Hematopoietic multipotent progenitor cell treated with erythropoietin and hydrocortisone succinate and interleukin-3 and kit ligand, for 15 days (in vitro differentiated cells): Measurements from ENCODE around the gene HOXB7.
A peak's percentile ranks its signal among the peaks of the same experiment; 100 is the strongest.

Source experiments
- DNase-seq: peaks from one replicate; pipeline ENCODE4 v3.0.0-alpha.2; 2015; ENCODE audit warnings: low spot score

Gene HOXB7

DNA sequence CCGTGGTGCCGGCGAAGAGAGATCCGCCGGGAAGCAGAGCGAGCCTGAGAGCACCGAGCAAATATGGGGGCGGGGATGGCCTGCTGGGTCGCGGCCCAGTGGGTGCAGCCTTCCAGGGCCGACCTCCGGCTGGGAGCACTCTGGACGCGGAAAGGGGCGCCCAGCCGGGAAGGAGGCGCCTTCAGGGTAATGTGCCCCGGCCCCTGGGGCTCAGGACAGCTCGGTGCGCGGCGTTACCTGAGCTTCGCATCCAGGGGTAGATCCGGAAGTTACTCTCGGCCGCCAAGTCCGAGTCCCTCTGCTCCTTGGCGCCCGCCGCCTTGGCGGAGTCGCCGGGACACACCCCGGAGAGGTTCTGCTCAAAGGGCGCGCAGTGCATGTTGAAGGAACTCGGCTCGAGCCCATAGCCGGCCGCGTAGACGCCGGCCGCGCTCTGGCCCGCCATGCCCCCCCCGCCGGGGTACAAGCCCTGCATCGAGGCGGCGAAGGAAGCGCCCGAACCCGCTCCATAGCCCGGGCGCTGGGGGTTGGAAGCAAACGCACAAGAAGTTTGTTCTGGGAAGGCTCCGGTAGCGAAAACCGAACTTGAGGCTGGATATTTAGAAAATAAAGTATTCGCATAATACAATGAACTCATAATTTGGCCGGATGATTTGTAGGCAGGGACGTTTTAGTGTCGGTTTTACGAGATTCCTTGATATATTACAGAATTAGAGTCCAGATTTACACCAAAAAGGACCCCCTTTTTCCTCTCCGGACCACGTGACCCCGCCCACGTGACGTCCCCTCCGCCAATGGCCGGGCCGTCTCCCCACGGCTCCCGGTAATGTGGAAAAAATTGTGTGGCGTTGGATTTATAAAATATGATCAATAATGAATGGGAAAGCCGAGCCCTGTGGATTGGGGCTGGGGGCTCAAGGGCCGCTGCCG, at the start of gene HOXB7:
Gene HOXB7, minus strand, starts transcription at position 736 of the 930 bp plus-strand sequence. Its CDS starts 99 bp downstream, at position 637.
- DNase-seq: peak; percentile 35

DNA sequence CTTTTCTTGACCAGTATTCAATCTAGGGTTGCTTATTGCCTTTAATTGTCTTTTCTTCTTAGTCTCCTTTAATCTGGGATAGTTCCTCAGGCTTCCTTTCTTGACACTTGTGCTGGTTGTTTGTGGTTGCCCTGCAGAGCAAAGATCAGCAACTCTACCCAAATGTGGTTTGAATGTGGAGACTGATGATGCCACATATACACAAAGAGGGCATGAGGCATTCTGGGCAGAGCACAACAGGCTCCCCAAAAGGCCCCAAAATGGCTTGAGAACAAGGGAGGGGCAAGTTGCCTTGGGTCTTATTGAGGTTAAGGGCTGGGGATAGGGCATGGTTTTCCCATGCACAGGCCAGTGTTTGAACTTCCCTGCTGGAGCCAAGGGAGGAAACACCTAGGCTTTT, 45.1 kb upstream of the HOXB7 start:
- no peak for DNase-seq

DNA sequence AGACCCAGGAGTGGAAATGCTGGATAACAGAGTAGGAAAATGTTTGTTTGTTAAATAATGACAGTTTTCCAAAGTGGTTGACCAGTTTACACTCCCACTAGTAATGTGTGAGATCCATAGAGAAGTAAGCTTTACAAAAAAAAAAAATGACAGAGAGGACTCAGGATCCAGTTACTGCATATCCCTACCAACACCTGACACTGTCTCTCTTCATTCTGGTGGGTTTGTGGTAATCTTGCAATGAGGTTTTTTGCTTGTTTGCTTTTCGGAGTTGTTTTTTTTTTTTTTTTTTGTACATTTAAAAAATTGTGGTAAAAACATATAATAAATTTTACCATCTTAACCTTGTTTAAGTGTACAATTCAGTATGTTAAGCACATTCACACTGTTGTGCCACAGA, 38.9 kb upstream of the HOXB7 start:
- DNase-seq: no peak

DNA sequence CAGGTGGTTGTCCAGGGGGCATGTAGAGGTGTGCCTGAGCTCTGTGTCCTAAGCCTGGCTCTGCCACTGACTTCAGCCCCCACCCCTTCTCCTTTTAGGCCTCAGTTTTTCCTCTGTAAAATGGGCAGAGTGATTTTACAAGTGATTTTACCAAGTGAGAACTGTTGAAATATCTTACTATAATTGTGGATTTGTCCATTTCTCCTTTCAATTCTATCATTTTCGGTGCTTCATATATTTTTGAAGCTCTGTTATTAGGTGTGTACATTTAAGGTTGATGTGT, 37.1 kb upstream of the HOXB7 start:
- DNase-seq: no peak

DNA sequence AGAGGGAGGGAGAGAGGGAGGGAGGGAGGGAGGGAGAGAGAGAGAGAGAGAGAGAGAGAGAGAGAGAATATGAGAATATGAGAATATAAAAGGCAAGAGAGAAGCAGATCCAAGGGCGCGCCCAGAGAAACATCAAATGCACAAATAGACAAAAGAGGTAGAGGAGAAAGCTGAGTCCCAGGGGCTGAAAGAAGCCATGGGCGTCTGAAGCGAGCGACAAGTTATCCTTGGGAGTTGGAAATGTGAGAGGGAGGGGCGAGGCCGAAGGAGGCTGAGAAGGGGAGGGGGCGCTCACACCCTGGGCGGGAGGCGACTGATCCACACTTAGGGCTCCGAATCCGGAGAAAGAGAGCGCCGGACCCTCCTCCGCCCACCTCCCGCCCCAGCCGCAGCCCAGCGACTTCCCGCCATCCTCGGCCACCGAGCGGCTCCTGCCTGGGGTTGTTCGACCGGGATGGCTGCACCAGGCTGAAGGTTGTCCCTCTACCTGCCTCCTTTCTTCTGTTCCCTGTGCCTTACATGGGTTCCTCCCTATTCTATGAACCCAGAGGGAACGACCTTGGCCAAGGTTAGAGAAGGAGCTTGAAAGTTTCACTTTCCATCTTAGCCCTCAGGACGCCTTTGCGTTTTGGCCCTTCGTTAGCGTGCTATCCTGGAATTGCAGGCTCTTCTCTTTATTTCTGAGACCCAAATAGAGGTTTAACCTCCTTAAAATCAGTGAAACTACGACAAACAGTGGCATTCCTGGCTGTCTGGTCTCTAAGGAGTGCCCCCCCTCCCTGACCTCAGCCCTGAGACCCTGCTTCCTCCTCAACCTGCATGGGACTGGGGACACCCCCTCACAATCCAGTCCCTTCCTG, 36.5 kb upstream of the HOXB7 start:
- DNase-seq: no peak

DNA sequence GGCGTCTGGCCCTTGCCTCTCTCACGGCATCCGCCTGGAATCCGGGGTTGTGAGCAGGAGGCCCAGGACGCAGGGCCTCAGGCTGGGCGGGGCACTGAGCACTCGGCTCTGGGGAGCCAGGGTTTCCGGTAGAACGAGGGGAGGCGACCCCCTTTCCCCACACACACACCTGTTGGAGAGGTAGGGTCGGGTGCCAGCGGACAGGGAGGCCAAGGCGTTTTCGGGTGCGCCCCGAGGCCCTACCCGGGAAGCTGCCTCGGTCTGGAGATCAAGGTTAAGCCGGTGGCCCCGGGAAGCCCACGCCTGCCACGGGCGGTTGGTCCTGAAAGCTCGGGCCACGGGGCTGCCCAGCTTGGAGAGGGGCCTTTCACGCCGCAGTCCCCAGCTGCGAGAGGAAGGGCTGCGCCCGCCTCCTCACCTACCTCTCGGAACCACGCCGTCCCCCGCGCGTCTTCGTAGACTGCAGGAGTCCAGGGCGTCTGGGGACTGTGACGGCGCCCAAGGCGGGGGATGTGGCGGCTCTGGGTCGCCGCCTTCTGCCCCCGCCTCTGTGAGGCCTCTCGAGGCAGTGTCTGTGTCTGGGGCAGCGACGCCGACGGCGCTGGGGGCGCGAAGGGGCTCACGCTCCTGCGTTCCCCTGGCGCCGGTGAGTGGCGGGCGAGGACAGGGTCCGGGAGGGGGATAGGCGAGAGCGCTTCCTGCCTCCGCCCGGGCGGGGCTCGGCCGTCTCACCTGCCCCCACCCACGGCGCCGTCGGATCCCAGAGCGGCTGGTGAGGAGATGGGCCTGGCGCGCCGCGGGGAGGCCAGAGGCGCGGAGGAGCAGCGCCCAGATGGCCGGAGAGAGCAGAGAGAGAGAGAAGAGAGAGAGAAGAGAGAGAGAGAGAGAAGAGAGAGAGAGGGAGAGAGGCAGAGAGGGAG, 35.6 kb upstream of the HOXB7 start:
- DNase-seq: no peak

DNA sequence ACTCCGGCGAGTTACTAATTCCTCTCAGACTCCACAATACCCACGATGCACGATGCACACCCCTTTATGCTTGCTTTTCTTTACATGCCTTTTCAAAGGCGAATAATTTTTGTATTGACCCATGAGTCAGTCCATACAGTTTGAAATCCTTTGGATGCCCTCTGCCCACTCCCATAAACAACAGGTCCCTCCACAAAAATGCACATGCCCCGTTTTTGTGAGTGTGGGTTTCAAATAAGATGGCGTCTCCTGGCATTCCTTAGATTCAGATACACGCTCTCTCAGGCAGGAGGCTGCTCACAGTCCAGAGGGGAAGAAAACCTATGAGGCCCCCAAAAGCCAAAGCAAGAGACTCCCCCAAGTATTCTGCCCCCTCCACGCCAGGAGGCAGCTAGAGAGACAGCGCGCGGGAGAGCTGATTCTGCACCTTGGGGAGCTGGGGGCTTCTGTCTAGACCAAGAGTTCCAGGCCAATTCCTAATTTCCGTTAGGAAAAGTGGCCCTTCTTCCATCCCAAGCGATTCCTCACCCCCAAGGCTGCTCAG, 34.9 kb upstream of the HOXB7 start:
- DNase-seq: no peak

DNA sequence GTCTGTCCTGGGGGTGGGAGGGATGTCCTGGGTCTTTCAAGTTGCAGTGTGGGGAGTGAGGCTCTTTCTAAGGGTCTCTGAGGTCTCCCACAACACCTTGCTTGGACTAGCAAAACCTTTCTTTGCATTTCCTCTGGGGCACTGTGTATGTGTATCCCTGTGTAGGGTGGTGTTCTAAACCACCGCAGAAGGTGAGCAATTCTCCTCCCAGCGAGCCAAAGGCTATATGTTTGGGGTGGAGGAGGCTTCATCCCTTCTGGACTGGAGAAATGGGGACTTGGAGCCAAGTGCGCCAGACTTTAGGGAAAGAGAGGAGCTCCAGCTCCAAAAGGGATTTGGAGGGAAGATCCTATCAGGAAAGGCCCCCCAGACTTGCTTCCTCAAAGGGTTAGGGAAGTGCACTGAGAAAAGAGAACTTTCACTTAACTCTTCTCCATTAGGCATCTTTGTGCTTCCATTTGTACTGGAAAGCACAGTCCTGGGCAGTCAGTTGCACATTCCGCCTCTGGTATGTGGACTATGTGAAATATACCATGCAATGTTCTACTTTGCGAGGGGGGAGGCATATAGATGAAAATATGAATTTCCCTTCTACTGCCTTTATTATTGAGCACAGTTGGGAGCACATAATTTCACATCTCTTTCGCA, 34.2 kb upstream of the HOXB7 start:
- no peak for DNase-seq

DNA sequence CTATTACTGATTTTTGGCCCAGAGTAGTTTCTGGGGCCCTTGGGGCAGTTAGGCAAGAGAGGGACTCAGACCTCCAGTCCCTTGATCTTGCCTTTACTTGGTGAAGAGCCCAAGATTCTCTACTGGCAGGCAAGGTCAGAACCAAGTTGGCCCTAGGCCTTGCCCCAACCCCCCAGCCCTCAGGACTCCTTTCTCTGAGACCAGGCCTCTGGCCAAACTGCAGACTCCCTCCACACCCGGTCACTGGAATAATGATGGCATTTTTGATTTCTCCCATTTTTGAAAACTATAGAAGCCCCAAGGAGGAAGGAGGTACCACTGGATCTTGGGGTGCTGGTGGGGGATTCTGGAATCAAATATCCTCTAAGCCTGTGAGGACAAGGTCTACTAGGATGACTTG, 33.3 kb upstream of the HOXB7 start:
- DNase-seq: no peak

DNA sequence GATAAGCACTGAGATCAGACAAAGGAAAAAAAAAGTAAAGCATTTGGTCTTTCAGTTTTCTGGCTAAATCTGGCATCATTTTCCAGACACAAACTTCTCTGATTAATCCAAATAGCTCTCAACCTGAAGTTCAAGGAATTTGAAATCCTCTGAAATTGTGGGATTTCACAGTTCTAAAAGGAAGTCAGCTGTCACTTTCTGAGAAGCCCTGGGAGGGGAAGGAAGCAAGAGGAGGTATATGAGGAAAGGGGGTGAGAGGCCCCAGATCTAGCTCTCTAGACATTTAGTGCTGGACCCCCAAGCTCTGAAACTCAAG, 32.8 kb upstream of the HOXB7 start:
- DNase-seq: no peak

DNA sequence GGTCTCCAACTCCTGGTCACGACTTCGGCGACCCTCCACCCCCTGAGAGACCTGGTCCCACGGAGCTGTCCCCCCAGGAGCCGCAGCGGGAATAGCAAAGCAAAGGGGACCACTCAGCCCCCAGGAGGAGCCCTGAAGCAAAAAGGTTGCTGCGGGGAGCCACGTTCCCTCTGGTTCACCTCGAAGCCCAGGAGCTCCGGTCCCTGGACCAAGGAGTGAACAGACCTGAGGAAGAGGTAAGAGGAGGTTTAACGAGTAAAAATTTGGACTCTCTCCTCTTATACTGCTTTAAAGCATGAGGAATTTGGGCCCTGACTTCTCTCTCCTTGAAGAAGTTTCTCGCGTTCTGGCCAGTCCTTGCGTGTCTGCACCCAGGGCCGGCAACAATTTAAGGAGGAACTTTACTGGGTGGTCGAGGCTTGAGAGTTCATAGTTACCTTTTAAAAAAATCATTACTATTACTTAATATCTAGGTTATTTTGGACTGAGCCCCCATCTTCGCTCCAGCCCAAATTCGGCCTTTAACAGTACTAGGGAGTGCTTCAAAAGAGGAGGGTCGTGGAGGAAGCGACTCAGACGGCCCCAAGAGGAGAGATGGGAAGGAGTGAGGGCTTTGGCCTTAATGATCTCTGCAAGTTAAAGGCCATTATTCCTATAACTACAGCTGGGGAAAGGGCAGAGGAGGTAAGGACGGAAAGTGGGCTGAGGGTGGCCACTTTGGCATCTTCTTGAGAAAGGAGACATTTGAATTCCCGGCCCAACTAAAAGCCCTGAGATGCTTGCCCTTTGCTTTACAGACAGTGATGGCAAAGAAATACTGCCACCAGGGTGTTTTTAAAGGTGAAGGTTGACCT, 32.3 kb upstream of the HOXB7 start:
- no peak for DNase-seq

DNA sequence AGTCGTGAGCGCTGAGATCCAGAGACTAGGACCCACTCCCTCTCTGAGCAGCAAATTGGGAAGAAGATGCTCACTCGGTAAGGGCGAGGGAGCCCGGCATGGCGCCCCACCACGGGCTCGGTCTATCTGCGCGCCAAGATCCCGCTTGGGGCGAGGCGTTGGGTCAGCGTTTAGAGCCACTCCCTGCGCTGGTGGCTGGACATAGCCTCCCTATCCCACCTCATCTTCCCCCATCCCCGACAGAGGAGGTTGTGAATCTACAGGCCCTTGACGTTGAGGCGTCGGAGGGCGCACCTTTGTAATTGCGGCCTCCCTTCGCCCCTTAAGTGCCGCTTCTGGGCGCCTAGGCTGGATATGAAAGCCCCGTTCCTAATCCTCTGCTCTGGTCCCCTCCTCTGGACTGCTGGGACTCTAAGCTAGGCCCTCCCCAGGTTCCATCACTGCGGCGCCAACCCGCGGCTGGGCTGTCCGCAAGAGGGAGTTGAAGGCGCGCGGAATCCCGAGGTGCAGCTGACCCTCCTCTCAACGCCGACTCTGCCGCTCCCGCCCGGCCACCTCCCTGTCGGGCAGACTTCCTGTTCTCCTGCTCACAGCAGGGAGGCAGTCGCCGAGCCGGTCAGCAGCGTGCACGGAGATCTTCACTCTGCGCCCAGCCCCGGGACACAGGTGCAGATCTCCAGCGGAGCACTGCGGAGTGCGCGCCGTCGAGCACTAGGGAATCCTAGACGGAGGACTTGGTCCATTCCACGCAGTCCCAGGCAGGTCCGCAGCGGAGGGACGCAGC, 31.4 kb upstream of the HOXB7 start:
- DNase-seq: no peak

DNA sequence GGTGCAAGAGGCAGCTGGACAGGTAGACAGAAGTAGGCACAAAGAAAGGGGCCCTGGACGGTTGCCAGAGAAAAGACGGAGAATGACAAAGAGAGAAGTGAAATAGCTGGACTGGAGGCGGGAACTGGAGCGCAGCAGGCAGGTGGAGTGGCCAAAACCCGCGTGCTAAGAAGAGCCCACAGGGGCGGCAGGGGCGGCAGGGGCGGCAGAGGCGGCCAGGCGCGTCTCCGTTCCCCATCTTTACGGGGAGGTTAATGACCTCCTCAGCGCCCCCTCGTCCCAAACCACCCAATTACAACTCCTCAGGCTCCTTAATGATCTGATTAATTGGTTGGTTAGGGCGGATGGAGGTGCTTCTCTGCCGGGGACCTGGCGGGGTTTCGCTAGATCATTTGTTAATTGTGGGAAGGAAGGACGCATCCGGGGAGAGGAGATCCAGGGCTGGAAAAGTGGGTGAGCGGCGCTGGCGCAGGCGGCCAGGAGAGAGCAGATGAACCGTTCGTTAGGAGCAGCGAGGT, 30.8 kb upstream of the HOXB7 start:
- DNase-seq: no peak

DNA sequence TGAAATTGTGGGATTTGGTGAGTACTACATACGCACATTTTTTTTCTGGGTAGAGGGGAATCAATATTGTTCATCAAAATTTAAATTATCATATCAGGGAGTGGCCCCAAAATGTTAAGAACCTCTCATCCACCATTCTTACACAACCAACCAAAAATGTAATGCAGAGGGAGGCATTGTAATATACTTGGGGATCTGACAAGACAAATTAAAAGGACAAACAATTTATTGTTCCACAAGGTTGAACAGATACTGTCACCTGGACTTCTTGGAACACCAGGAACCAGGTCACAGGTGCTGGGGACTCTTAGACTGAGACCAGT, 30.0 kb upstream of the HOXB7 start:
- DNase-seq: no peak

DNA sequence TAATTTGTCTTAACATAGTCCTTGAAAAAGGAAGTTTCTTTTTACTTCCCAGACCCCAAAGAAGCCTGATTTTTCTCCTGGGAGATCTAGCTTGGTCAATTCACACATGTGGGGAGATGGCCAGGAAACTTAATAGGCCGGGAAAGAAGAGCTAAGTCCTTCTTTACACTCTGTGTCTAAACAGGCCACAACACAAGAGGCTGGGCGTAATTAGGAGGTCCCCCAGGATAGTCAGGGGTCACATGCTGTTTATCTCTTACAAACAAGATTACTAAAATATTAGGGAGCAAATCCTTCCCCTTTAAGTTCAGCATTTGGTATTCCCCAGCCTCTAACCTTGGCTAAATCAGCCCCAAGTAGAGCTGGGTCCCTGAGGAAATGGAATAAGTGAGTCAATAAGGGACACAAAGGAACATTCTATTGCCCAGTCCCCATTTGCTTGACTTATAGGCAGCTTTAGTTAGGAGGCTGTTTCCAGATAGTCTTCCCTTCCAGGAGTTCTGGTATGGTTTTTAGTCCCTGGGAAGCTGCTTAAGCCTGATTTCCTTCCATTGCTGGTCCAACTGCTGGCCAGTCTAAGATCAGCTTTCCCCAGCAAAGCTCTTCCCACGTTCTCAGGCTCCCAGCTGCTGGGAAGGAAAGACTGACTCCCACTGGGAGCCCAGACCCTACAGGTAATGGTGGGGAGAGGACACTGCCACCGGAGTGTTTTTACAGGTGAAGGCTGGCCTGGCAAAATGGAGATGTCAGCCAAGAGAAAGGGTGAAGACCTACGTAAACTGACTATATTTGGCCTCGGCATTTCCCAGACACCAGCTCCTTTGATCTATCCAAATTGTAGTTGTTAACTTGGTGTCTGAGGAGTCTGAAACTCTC, 29.4 kb upstream of the HOXB7 start:
- no peak for DNase-seq

DNA sequence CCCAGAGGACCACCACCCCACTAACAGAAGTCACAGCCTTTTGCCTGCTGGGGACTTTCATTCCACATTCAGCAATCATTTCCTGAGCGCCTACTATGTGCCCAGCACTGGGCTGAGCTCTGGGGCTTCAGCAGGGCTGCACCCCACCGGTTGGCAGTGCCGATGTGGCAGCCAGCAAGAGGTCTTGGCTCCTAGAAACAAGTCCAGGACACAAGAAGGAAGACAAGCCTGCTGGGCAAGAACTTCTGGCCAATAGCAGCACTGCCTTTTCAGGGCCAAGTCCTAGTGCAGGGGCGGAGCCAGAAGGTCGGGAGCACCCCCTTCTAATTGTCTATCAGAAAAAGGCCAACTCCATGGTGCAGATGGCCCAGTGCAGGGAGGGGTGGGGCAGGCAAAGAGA, 28.3 kb upstream of the HOXB7 start:
- no peak for DNase-seq

DNA sequence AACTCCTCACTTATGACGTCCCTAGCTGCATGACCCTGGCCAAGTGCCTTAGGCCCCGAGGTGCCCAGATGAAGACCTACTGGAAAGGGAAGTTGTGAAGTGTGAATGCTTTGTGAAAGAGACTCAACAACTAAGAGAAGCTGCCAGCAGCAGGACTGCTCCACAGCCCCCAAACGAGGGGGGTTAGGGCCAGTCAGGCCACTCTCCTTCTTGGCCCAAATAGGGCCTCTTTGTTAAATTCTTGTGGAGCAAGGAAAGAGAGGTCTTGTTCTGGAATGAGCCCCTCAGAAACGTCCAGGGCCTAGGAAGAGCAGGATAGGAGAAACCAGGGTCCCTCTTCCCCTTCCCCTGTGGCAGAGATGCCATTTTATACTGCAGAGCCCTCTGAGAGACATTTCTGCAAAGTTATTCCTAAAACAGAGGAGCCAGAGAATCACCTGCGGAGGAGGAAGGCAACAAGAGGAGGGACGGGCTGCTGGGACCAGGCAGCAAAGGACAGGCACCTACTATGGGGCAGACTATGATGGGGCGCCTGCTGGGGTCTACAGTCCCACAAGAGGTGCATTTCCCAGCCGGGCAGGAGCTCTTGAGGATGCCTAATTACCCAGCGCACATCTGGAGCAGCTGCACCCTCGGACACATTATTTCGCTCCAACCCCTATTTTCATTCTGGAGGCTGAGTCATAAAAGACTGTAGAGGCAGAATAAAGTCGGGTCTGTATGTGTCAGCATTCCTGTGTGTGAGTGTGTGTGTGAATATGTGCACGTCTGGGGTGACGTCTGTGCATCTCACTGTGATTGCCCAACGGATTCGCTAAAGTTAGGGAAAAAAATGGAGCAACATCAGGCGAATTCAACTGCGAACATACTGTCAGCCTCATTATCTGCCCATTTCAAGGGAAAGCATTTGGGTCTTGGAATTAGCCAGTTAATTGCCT, 26.8 kb upstream of the HOXB7 start:
- DNase-seq: no peak
